MCF 10A (cell line): ENCODE results near the gene PRKACA. TPM values are rescaled to one million over a fixed set of nuclear protein-coding genes. Genes with fewer than 3 reads are reported as not detected.

Experiments used
- BruUV-seq: library from RNA; stranded (reverse); fragments of 400-500 nt; replicated peaks from 2 replicates; lab custom pipeline; 2021; lab: Mats Ljungman, UMichigan
- CTCF ChIA-PET: fragments of 300-600 bp; sonication (Branson Sonifier 250); formaldehyde crosslinking; extraction: SDS; loops from one replicate; lab custom pipeline; 2021; ENCODE audit warnings: antibody characterized with exemption, inconsistent platforms; lab: Yijun Ruan, JAX
- POLR2A ChIA-PET: fragments of 300-600, 350-650 bp; sonication (Branson Sonifier 250); formaldehyde crosslinking; extraction: SDS; loops from one replicate; lab custom pipeline; 2020; ENCODE audit warnings: antibody characterized with exemption, inconsistent platforms; lab: Yijun Ruan, JAX
- DNase-seq: peaks from one replicate; pipeline ENCODE4 v3.0.0-alpha.2; 2018; ENCODE audit not compliant: unreplicated experiment
- H3K27ac Mint-ChIP-seq: one replicate; pipeline ENCODE4 v1.8.0; 2022; ENCODE audit warnings: mild to moderate bottlenecking, low read depth, mixed read lengths; ENCODE audit not compliant: unreplicated experiment
- H3K27me3 Mint-ChIP-seq: one replicate; pipeline ENCODE4 v1.8.0; 2022; ENCODE audit warnings: mixed read lengths; ENCODE audit not compliant: insufficient read depth, unreplicated experiment
- H3K36me3 Mint-ChIP-seq: one replicate; pipeline ENCODE4 v1.8.0; 2022; ENCODE audit warnings: mild to moderate bottlenecking, moderate library complexity, mixed read lengths; ENCODE audit not compliant: insufficient read depth, unreplicated experiment
- H3K4me1 Mint-ChIP-seq: one replicate; pipeline ENCODE4 v1.8.0; 2022; ENCODE audit warnings: mixed read lengths; ENCODE audit not compliant: insufficient read depth, unreplicated experiment
- H3K4me3 Mint-ChIP-seq: one replicate; pipeline ENCODE4 v1.8.0; 2022; ENCODE audit warnings: mild to moderate bottlenecking, moderate library complexity, mixed read lengths; ENCODE audit not compliant: unreplicated experiment
- H3K9me3 Mint-ChIP-seq: one replicate; pipeline ENCODE4 v1.8.0; 2022; ENCODE audit warnings: mixed read lengths; ENCODE audit not compliant: unreplicated experiment
- intact Hi-C: fragments of 100-400 bp; cut with micrococcal nuclease; formaldehyde crosslinking; loops from 2 replicates; pipeline ENCODE4 v1.14.1; 2022
- total RNA-seq: library from RNA; stranded (reverse); gene quantifications from 2 replicates; pipeline ENCODE4 v1.2.3, GENCODE V29; 2022
- TF ChIP-seq, protein P1 (sequence below): fragments of 200-600 bp; IDR thresholded peaks from one replicate; pipeline ENCODE4 v1.8.0; 2022; ENCODE audit warnings: antibody characterized with exemption, mild to moderate bottlenecking; ENCODE audit not compliant: unreplicated experiment

Gene PRKACA
- total RNA-seq, 1 experiment from 2014 or later = 49.8 TPM

DNA sequence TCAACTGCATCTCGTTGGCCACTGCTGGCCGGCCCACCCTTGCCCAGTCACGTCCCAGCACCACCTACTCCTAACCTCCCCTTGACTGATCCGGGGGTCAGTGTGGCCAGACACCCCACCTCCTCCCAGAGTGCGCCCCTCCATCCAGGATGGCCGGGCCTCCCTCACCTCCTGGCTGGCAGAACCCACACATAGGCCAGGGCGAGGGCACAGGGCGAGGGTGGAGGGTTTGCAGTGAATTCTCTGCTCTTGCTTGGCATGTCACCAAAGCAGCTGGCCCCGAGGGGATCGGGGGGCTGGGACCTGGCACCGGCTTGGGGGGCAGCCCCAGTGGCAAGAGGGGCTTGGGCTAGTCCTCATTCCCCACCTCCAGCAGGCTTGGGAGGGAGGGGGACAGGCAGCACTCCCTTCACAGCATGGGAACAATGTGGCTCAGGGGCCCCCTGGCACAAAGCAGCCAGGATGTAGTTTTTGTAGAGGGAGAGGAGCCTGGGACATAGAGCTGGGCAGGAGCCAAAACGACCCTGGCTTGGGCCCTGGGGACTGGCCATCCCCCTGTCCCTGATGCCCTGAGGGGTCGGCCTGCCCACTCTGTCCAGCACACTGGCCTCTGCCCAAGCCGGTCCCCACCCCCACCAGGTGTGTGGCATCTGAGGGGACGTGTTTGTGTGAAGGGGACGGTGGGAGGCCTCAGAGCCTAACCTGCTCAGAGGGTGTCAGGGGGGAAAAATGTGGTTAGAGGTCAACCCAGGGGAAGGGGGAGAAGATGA is 47.3 kb upstream of the PRKACA start:
- peaks cover 7% of the 10 kb centered on the region for H3K36me3 Mint-ChIP-seq
- POLR2A ChIA-PET = interaction anchor here (0.7 kb wide), 1 partner anchor 156 kb away, joined by 3 read pairs; no protein-coding TSS in a partner anchor
- H3K4me3 Mint-ChIP-seq = no peak overlapping the region
- TF ChIP-seq, protein P1, sequence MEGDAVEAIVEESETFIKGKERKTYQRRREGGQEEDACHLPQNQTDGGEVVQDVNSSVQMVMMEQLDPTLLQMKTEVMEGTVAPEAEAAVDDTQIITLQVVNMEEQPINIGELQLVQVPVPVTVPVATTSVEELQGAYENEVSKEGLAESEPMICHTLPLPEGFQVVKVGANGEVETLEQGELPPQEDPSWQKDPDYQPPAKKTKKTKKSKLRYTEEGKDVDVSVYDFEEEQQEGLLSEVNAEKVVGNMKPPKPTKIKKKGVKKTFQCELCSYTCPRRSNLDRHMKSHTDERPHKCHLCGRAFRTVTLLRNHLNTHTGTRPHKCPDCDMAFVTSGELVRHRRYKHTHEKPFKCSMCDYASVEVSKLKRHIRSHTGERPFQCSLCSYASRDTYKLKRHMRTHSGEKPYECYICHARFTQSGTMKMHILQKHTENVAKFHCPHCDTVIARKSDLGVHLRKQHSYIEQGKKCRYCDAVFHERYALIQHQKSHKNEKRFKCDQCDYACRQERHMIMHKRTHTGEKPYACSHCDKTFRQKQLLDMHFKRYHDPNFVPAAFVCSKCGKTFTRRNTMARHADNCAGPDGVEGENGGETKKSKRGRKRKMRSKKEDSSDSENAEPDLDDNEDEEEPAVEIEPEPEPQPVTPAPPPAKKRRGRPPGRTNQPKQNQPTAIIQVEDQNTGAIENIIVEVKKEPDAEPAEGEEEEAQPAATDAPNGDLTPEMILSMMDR = no peak
- DNase-seq = no peak
- intact Hi-C loops = no loop called here
- H3K4me1 Mint-ChIP-seq = no peaks in the 10 kb centered on the region
- CTCF ChIA-PET = no interaction called here
- no TSS peak for BruUV-seq
- no peaks in the 10 kb centered on the region for H3K9me3 Mint-ChIP-seq
- no peaks in the 10 kb centered on the region for H3K27me3 Mint-ChIP-seq
- no peak overlapping the region for H3K27ac Mint-ChIP-seq

DNA sequence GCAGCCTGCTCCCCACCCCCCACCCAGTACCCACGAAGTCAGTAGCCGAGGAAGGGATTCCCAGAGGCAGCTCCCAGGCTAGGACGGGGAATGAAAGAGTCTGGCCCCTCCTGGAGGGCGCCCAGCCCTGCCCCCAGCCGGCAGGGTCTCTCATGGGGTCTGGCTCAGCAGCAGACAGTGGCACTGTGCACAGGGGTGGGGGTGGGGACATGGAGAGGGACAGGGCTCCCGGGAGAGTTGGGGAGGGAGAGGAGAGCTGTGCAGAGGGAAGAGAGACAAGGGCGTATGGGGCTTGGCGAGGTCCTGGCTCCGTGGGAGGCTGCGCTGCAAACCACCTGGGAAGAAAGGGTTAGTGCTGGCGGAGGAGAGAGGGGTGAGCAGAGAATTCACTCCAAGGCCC is 46.5 kb upstream of the PRKACA start:
- TF ChIP-seq, protein P1 = no peak
- Mint-ChIP-seq H3K4me1 (no peaks in the 10 kb centered on the region), H3K27ac (no peak overlapping the region), H3K4me3 (no peak overlapping the region), H3K36me3 (peaks cover 15% of the 10 kb centered on the region), H3K27me3 (no peaks in the 10 kb centered on the region), H3K9me3 (no peaks in the 10 kb centered on the region)
- no TSS peak for BruUV-seq
- no peak for DNase-seq
- POLR2A ChIA-PET = no interaction called here
- CTCF ChIA-PET = no interaction called here
- intact Hi-C loops = no loop called here

DNA sequence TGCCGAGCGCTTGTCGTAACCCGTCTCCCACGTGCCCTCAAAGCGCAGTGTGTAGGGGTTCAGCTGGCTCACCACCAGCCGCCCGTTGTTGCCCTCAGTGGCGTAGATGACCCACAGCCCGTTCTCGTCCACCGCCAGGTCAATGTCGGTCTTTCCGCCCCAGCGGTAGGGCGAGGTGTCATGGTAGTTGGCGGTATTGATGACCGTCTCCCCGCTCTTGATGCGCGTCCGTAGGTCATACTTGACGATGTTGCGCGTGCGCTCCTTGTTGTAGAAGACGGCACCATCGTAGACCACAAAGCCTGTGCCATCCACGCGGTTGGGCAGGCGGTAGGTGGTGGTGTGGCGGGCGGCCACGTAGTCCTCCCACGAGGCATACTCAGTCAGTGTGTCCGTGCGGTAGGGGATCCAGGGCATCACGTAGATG is 45.3 kb upstream of the PRKACA start:
- Mint-ChIP-seq H3K4me3 (no peak overlapping the region), H3K9me3 (no peaks in the 10 kb centered on the region), H3K4me1 (no peaks in the 10 kb centered on the region), H3K36me3 (peaks cover 24% of the 10 kb centered on the region), H3K27ac (no peak overlapping the region), H3K27me3 (no peaks in the 10 kb centered on the region)
- no peak for DNase-seq
- CTCF ChIA-PET = no interaction called here
- POLR2A ChIA-PET = no interaction called here
- no TSS peak for BruUV-seq
- TF ChIP-seq, protein P1 = no peak
- intact Hi-C loops = no loop called here

DNA sequence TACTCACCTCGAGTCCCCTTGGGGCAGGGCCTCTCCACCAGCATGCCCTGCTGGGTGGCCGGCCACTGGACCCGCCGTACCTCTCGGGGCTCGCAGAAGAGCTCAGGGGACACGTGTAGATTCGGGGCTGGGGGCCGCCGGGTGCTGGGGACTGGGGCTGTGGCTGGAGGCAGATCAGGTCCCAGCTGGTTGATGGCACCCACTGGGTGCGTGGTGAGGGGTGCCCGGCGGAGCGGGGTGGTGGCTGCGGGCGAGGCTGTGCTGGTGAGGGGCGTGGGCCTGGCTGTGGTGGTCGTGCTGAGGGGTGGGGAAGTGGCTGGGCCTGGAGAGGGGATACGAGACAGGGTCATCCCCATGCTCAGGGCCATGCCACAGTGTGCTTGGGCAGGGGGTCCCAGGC is 43.7 kb upstream of the PRKACA start:
- TF ChIP-seq, protein P1 = no peak
- H3K4me1 Mint-ChIP-seq = no peaks in the 10 kb centered on the region
- no peak overlapping the region for H3K27ac Mint-ChIP-seq
- H3K27me3 Mint-ChIP-seq = no peaks in the 10 kb centered on the region
- CTCF ChIA-PET = interaction anchor here (2.2 kb wide), 1 partner anchor 22 kb away, joined by 7 read pairs; no protein-coding TSS in a partner anchor
- H3K4me3 Mint-ChIP-seq = no peak overlapping the region
- H3K36me3 Mint-ChIP-seq = peaks cover 35% of the 10 kb centered on the region
- no peaks in the 10 kb centered on the region for H3K9me3 Mint-ChIP-seq
- no TSS peak for BruUV-seq
- POLR2A ChIA-PET = no interaction called here
- no peak for DNase-seq
- intact Hi-C loops = no loop called here
